Measurements from ENCODE around the gene ILKAP.

The ILKAP gene

GRCh38 chr2:238137885-238138284 is 65.6 kb downstream of the ILKAP start:
- no peak for DNase-seq (ENCODE audit: low read depth in 2 of 2)

- no peak for DNase-seq (ENCODE audit: low read depth in 2 of 2)
Measured at GRCh38 chr2:238136820-238137537, 66.5 kb downstream of the ILKAP start.

- no peak for DNase-seq (ENCODE audit: low read depth in 2 of 2)
Measured at GRCh38 chr2:238135601-238136150, 67.8 kb downstream of the ILKAP start.

- DNase-seq (ENCODE audit: low read depth in 2 of 2) = no peak
Measured at GRCh38 chr2:238134393-238134785, 69.1 kb downstream of the ILKAP start.

- DNase-seq (ENCODE audit: low read depth in 2 of 2) = no peak
Measured at GRCh38 chr2:238133499-238134392, 69.7 kb downstream of the ILKAP start.

- no peak for DNase-seq (ENCODE audit: low read depth in 2 of 2)
Measured at GRCh38 chr2:238132463-238133450, 70.7 kb downstream of the ILKAP start.

GRCh38 chr2:238131761-238132462 is 71.6 kb downstream of the ILKAP start:
- DNase-seq (ENCODE audit: low read depth in 2 of 2) = no peak

- DNase-seq (ENCODE audit: low read depth in 2 of 2) = no peak
Measured at GRCh38 chr2:238130696-238131628, 72.5 kb downstream of the ILKAP start.

- no peak for DNase-seq (ENCODE audit: low read depth in 2 of 2)
Measured at GRCh38 chr2:238130111-238130695, 73.3 kb downstream of the ILKAP start.

GRCh38 chr2:238129166-238130010 is 74.1 kb downstream of the ILKAP start:
- no peak for DNase-seq (ENCODE audit: low read depth in 2 of 2)

GRCh38 chr2:238128534-238129001 is 74.9 kb downstream of the ILKAP start:
- DNase-seq (ENCODE audit: low read depth in 2 of 2) = no peak

- DNase-seq (ENCODE audit: low read depth in 2 of 2) = no peak
Measured at GRCh38 chr2:238128061-238128440, 75.4 kb downstream of the ILKAP start.

- no peak for DNase-seq (ENCODE audit: low read depth in 2 of 2)
Measured at GRCh38 chr2:238127165-238128060, 76.1 kb downstream of the ILKAP start.

- DNase-seq (ENCODE audit: low read depth in 2 of 2) = no peak
Measured at GRCh38 chr2:238126775-238127164, 76.7 kb downstream of the ILKAP start.

- no peak for DNase-seq (ENCODE audit: low read depth in 2 of 2)
Measured at GRCh38 chr2:238126338-238126737, 77.2 kb downstream of the ILKAP start.

GRCh38 chr2:238125127-238125885 is 78.2 kb downstream of the ILKAP start:
- DNase-seq (ENCODE audit: low read depth in 2 of 2) = no peak
